ENCODE data around the gene GRIN3A. TPM values are rescaled to one million over a fixed set of nuclear protein-coding genes. Genes with fewer than 3 reads are reported as not detected.

The GRIN3A gene
- total and polyA plus RNA-seq, 9 of the 15 experiments (the other 6 are each of a cell fraction or from before 2014, with no cell fraction given), result 0.01 to 0.03 TPM; not detected in 7

DNA sequence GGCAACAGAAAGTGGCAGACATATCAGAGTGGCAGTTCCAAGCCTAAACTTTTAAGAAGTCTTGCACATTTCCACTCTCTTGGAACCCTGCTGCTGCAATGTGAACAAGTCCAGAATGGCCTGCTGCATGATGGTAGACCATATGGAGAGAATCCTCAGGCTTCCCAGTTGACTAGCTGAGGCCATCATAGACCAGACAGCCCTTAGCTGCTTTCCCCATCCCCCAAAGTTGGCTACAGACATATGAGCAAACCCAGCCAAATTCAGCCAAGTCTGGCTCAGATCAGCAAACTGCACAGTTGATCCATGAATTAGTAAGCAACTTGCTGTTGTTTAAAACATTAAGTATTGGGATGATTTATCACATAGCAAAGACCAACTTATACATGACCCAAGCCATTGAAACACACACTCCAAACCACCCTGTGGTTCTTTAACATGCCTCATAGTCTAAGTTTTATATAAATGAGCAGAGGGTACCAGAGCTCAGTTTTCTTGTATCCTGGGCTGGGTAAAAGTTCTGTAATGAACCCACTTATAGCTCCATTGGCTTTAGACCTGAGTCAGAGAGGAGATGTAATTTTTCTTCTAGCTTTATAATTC lies 163.6 kb downstream of the GRIN3A start (continued):
- TF ChIP-seq RBM39 (optimal IDR thresholded peaks at IDR 0.05; ENCODE audit: low read depth, low read length) (no peak), NR2C1 (IDR thresholded peaks at IDR 0.05) (no peak), NR2C1 (tag; IDR thresholded peaks at IDR 0.05) (no peak), TCFL5 (CRISPR knock-in tag; conservative IDR thresholded peaks at IDR 0.05) (no peak)
- TF ChIP-seq, protein P1, sequence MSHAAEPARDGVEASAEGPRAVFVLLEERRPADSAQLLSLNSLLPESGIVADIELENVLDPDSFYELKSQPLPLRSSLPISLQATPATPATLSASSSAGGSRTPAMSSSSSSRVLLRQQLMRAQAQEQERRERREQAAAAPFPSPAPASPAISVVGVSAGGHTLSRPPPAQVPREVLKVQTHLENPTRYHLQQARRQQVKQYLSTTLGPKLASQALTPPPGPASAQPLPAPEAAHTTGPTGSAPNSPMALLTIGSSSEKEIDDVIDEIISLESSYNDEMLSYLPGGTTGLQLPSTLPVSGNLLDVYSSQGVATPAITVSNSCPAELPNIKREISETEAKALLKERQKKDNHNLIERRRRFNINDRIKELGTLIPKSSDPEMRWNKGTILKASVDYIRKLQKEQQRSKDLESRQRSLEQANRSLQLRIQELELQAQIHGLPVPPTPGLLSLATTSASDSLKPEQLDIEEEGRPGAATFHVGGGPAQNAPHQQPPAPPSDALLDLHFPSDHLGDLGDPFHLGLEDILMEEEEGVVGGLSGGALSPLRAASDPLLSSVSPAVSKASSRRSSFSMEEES (CRISPR knock-in tag; IDR thresholded peaks at IDR 0.05), result no peak

GRCh38 chr9:101572316-101572715 lies 166.1 kb downstream of the GRIN3A start:
- H3K9me3 ChIP-seq (replicated peaks; ENCODE audit: control insufficient read depth, insufficient read depth, low read depth, low read length), result no peaks in the 10 kb centered on the region
- H3K9me1 ChIP-seq (ENCODE audit: control insufficient read depth, insufficient read depth, low read length), result no peaks in the 10 kb centered on the region
- BruUV-seq (replicated peaks), result no TSS peak
- FAIRE-seq (no peak), ATAC-seq (no peak), DNase-seq (ENCODE audit: extremely low read depth in 1 of 4, low spot score in 3 of 4) (no peak)
- H3K27me3 ChIP-seq (ENCODE audit: control insufficient read depth in 2 of 2, insufficient read depth in 2 of 2, low read length in 2 of 2), result no peaks in the 10 kb centered on the region
- H3K4me1 ChIP-seq (replicated peaks in 1 of 2; ENCODE audit: control insufficient read depth in 2 of 2, insufficient read depth in 2 of 2, low read length in 2 of 2), result peaks cover 18 to 32% of the 10 kb centered on the region in 2 experiments
- intact Hi-C loops (cut with micrococcal nuclease) (no loop called here), in situ Hi-C loops (cut with MboI) (no loop called here)
- ChIA-PET CTCF (ENCODE audit: low intra/inter-chr PET ratio) (no interaction called here), POLR2A (interaction anchor here (0.7 to 1.2 kb wide), 2 partner anchors 15 to 105 kb away, joined by 3 read pairs; no protein-coding TSS in a partner anchor)
- no peak overlapping the region for H3K4me2 ChIP-seq (ENCODE audit: insufficient read depth, low read length)
- H3K36me3 ChIP-seq (ENCODE audit: control insufficient read depth, insufficient read depth, low read length), result no peaks in the 10 kb centered on the region
- H2AFZ ChIP-seq (ENCODE audit: low read depth, low read length), result no peak overlapping the region
- H3K79me2 ChIP-seq (ENCODE audit: control insufficient read depth, insufficient read depth, low read length), result no peaks in the 10 kb centered on the region
- H3K9ac ChIP-seq (ENCODE audit: insufficient read depth in 1 of 2, low read depth in 2 of 2, low read length in 2 of 2), result no peak overlapping the region
- no peak overlapping the region for H3K4me3 ChIP-seq
- no peaks in the 10 kb centered on the region for H4K20me1 ChIP-seq (replicated peaks; ENCODE audit: control insufficient read depth, insufficient read depth, low read length)
- 56% methylated on average over 2 of the region's 2 CpGs for WGBS (ENCODE audit: insufficient coverage, low coverage, missing lambda C conversion rate)
- H3K27ac ChIP-seq (ENCODE audit: extremely low read depth, low read depth, low read length), result no peak overlapping the region
- no peak for TF ChIP-seq PTBP1 (IDR thresholded peaks at IDR 0.05; ENCODE audit: low read depth, low read length)
- TF ChIP-seq CEBPG (CRISPR knock-in tag; IDR thresholded peaks at IDR 0.05), result no peak
- TF ChIP-seq CEBPG (tag; conservative IDR thresholded peaks at IDR 0.05 in 1 of 2, IDR thresholded peaks at IDR 0.05 in 1 of 2), result no peak
- TF ChIP-seq, protein P2, sequence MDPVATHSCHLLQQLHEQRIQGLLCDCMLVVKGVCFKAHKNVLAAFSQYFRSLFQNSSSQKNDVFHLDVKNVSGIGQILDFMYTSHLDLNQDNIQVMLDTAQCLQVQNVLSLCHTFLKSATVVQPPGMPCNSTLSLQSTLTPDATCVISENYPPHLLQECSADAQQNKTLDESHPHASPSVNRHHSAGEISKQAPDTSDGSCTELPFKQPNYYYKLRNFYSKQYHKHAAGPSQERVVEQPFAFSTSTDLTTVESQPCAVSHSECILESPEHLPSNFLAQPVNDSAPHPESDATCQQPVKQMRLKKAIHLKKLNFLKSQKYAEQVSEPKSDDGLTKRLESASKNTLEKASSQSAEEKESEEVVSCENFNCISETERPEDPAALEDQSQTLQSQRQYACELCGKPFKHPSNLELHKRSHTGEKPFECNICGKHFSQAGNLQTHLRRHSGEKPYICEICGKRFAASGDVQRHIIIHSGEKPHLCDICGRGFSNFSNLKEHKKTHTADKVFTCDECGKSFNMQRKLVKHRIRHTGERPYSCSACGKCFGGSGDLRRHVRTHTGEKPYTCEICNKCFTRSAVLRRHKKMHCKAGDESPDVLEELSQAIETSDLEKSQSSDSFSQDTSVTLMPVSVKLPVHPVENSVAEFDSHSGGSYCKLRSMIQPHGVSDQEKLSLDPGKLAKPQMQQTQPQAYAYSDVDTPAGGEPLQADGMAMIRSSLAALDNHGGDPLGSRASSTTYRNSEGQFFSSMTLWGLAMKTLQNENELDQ (CRISPR knock-in tag; IDR thresholded peaks at IDR 0.05; ENCODE audit: borderline replicate concordance), result no peak
- TF ChIP-seq SAP30 (IDR thresholded peaks at IDR 0.05; ENCODE audit: borderline replicate concordance, insufficient read depth, low read depth, low read length, poor library complexity, severe bottlenecking), result no peak
- no peak for TF ChIP-seq BRCA1 (IDR thresholded peaks at IDR 0.05)
- no peak for TF ChIP-seq BRCA1 (CRISPR knock-in tag; IDR thresholded peaks at IDR 0.05)
- TF ChIP-seq ATF1 (CRISPR knock-in tag; IDR thresholded peaks at IDR 0.05), result no peak
- no peak for TF ChIP-seq ATF1 (tag; IDR thresholded peaks at IDR 0.05)
- TF ChIP-seq SNIP1 (IDR thresholded peaks at IDR 0.05; ENCODE audit: low read depth), result no peak
- TF ChIP-seq FOXA1 (IDR thresholded peaks at IDR 0.05; ENCODE audit: borderline replicate concordance), result no peak
- TF ChIP-seq GTF2E2 (tag; IDR thresholded peaks at IDR 0.05), result no peak
- TF ChIP-seq STAT5B (CRISPR knock-in tag; IDR thresholded peaks at IDR 0.05), result no peak
- TF ChIP-seq CCNT2 (IDR thresholded peaks at IDR 0.05; ENCODE audit: borderline replicate concordance, extremely low read depth, insufficient read length, low read depth, low read length), result no peak
- TF ChIP-seq ZKSCAN8 (CRISPR knock-in tag; IDR thresholded peaks at IDR 0.05), result no peak
